Measurements from ENCODE around the gene CEP295NL. TPM values are rescaled to one million over a fixed set of nuclear protein-coding genes. Genes with fewer than 3 reads are reported as not detected.

The CEP295NL gene
- total RNA-seq, 1 experiment from 2014 or later, result 1.9 TPM

GRCh38 chr17:78861229-78861628 is 41.8 kb downstream of the CEP295NL start (continued):
- TF ChIP-seq SP1 (IDR thresholded peaks at IDR 0.05; ENCODE audit: low read depth), result no peak

GRCh38 chr17:78859051-78859450 is 44.0 kb downstream of the CEP295NL start:
- no peaks in the 10 kb centered on the region for H3K9me2 ChIP-seq (ENCODE audit: insufficient read depth)
- no peak overlapping the region for H3K9ac ChIP-seq (ENCODE audit: low read length)
- ChIA-PET POLR2A (interaction anchor here (0.6 kb wide), 1 partner anchor 14 kb away, joined by 3 read pairs; no protein-coding TSS in a partner anchor), CTCF (no interaction called here), RAD21 (ENCODE audit: low non-redundant PET in 1 of 2, low total read pairs in 2 of 2, uncharacterized antibody in 2 of 2, unreplicated experiment in 2 of 2) (no interaction called here)
- intact Hi-C loops (cut with micrococcal nuclease), result no loop called here
- no peaks in the 10 kb centered on the region for H4K20me1 ChIP-seq (ENCODE audit: insufficient read depth)
- H3K36me3 ChIP-seq (ENCODE audit: control insufficient read depth in 1 of 2, insufficient read depth in 2 of 2, low read length in 2 of 2), result 0 out of 4 replicates have a peak, but pooled peaks cover 0 to 3% of the 10 kb centered on the region in 2 experiments
- H3K4me1 ChIP-seq (ENCODE audit: control insufficient read depth in 1 of 2, insufficient read depth in 2 of 2, low read length in 2 of 2), result peaks cover 16 to 21% of the 10 kb centered on the region in 2 experiments
- no peak overlapping the region for H3K4me2 ChIP-seq (ENCODE audit: low read length)
- no peak for TF ChIP-seq REST (IDR thresholded peaks at IDR 0.05; ENCODE audit: low read depth)
- no peak for TF ChIP-seq YY1 (IDR thresholded peaks at IDR 0.05; ENCODE audit: extremely low read depth, insufficient replicate concordance, low read depth, low read length)
- TF ChIP-seq POLR2AphosphoS5 (IDR thresholded peaks at IDR 0.05; ENCODE audit: low read depth, low read length), result no peak
- no peak for TF ChIP-seq SP1 (IDR thresholded peaks at IDR 0.05; ENCODE audit: low read depth)
- TF ChIP-seq ZNF274 (IDR thresholded peaks at IDR 0.05; ENCODE audit: low read depth, low read length), result no peak
- TF ChIP-seq CTCF (IDR thresholded peaks at IDR 0.05 in 2 of 3, conservative IDR thresholded peaks at IDR 0.05 in 1 of 3; ENCODE audit: borderline replicate concordance in 1 of 3, insufficient read depth in 1 of 3, low read depth in 2 of 3, low read length in 2 of 3), result no peak
- no peak for TF ChIP-seq JUND (IDR thresholded peaks at IDR 0.05)
- no peak for TF ChIP-seq ELF1 (IDR thresholded peaks at IDR 0.05; ENCODE audit: borderline replicate concordance, low read depth)
- no peak for TF ChIP-seq MAX (IDR thresholded peaks at IDR 0.05)
- no peak for TF ChIP-seq ZFX (IDR thresholded peaks at IDR 0.05)
- no peak overlapping the region for H2AFZ ChIP-seq (ENCODE audit: low read depth, low read length, poor library complexity, severe bottlenecking)
- no TSS peak for BruUV-seq (replicated peaks)
- no peaks in the 10 kb centered on the region for H3K9me3 ChIP-seq (ENCODE audit: control insufficient read depth in 1 of 2, insufficient read depth in 1 of 2, low read depth in 1 of 2, low read length in 2 of 2)
- ATAC-seq (no peak), DNase-seq (ENCODE audit: low read depth, low spot score) (no peak)
- H3K27ac ChIP-seq (ENCODE audit: low read depth, low read length), result no peak overlapping the region
- H3K27me3 ChIP-seq (ENCODE audit: insufficient read depth, low read length), result no peaks in the 10 kb centered on the region
- no peak overlapping the region for H3K4me3 ChIP-seq (replicated peaks in 1 of 2; ENCODE audit: low read depth in 1 of 2, low read length in 2 of 2)
- H3K79me2 ChIP-seq (ENCODE audit: insufficient read depth, low read length), result no peaks in the 10 kb centered on the region; the same call in 1 of the 2 replicates

Measured in HCT116 (cell line).